Stimulated activated naive CD8-positive, alpha-beta T cell treated with anti-CD3 and anti-CD28 coated beads, Interleukin-15, Interleukin-2, amounts not matched to agents 100 U/mL and 50 U/mL, for 24 hours (primary cell): ENCODE results near the gene SRC.
"Not testable (repeated sequence)": the region's sequence is repeated elsewhere in the genome, so short reads cannot be mapped to it uniquely, and the experiment has no call there.

Source experiments
- ATAC-seq: fragments of 150-1000 bp; cut with Tn5 transposase; one replicate; pipeline ENCODE4 v1.10.0; 2021
- DNase-seq: peaks from one replicate; pipeline ENCODE4 v3.0.0; 2021

Gene SRC

GRCh38 chr20:37363221-37364012 lies 17.5 kb downstream of the SRC start:
- no peak for ATAC-seq
- DNase-seq = no peak

- DNase-seq = no peak
- ATAC-seq = no peak
These were observed 18.3 kb downstream of the SRC start for GRCh38 chr20:37364013-37364926.

DNA sequence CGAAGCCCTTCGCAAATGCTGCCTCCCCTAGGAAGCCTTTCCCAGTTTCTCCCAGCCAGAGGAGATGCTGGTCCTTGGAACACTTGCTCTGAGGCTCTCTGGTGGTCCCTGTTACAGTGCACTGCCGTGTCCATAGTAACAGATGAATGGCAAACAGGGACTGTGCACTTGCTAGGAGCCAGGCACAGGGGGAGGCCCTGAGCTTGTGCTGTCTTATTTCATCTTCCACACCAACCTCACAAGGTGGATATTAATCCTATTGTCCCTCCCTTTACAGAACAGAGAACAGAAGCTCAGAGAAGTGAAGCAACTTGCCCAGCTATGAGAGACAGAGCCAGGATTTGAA lies 19.0 kb downstream of the SRC start:
- DNase-seq = no peak
- ATAC-seq = no peak

DNA sequence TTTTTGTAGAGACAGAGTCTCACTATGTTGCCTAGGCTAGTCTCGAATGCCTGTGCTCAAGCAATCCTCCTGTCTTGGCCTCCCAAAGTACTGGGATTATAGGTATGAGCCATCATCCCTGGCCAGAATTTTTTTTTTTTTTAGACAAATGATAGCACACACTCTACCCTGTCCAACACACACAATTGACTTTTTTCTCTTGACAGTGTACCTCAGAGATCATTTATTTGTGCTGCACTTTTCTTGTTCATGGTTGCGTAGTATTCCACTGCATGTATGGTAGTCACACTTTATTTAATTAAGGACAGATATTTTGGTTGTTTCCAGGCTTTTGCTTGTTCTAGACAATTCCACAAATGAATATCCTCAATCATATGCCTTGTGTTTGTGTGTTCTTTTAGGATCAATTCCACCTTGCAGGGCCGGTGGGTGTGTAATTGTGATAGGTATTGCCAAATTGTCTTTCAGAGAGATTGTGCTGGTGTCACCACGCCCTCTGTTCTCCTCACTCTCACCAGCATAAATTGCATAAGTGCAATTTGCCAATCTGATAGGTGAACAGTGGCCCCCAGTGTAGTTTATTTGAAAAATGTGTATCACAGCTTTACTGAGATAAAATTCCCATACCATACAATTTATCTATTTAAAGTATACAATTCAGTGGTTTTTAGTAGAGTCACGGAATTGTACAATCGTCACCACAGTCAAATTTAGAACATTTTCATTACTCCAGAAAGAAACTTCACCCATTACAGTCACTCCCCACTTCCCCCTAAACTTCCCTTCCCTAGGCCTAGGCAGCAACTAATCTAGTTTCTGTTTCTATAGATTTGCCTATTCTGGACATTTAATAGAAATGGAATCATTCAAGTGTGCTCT lies 20.1 kb downstream of the SRC start:
- no peak for DNase-seq
- ATAC-seq = peak; percentile 45

DNA sequence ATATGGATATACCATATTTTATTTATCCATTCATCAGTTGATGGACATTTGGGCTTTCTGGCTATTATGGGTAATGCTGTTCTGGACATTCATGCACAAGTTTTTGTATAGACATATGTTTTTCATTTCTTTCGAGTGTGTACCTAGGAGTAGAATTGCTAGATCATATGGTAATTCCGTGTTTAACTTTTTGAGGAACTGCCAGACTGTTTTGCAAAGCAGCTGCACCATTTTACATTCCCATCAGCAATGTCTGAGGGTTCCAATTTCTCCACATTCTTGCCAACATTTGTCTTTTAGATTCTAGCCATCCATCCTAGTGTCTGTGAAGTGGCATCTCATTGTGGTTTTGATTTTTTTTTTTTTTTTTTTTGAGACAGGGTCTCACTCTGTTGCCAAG lies 20.8 kb downstream of the SRC start:
- ATAC-seq (no peak), DNase-seq (no peak)

DNA sequence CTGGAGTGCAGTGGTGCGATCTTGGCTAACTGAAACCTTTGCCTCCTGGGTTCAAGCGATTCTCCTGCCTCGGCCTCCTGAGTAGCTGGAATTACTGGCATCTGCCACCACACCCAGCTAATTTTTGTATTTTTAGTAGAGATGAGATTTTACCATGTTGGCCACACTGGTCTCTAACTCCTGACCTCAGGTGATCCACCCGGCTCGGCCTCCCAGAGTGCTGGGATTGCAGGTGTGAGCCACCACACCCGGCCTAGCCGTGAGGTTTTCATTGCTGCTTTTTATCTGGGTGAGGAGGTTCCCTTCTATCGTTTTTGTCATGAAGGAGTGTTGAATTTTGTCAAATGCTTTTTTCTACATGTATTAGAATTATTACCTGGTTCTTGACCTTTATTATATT lies 23.9 kb downstream of the SRC start:
- ATAC-seq (no peak), DNase-seq (no peak)

GRCh38 chr20:37371845-37372244 lies 25.9 kb downstream of the SRC start:
- not testable (repeated sequence) for DNase-seq, ATAC-seq

DNA sequence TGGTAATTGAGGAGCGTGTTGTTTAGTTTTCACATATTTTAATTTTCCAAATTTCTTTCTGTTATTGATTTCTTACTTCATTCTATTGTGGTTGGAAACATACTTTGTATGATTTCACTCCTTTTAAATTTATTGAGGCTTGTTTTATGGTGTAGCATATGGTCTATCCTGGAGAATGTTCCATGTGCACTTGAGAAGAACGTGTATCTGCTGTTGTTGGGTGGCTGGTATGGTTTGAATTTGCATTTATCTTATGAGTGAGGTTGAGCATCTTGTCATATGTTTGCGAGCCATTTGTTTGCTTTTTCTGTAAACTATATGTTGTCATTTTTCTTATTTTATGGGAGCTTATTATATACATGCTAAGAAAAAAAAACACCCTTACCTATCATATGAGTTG lies 26.5 kb downstream of the SRC start:
- ATAC-seq = no peak

GRCh38 chr20:37373020-37373598 lies 27.2 kb downstream of the SRC start:
- DNase-seq (no peak), ATAC-seq (no peak)

More for the DNA sequence above, 26.5 kb downstream of the SRC start:
- DNase-seq = no peak

GRCh38 chr20:37375227-37375626 lies 29.3 kb downstream of the SRC start:
- ATAC-seq = no peak
- DNase-seq = no peak

- ATAC-seq = no peak
- DNase-seq = no peak
These were observed 30.4 kb downstream of the SRC start for GRCh38 chr20:37376324-37376723.

GRCh38 chr20:37376791-37377190 lies 30.9 kb downstream of the SRC start:
- ATAC-seq (no peak), DNase-seq (no peak)

DNA sequence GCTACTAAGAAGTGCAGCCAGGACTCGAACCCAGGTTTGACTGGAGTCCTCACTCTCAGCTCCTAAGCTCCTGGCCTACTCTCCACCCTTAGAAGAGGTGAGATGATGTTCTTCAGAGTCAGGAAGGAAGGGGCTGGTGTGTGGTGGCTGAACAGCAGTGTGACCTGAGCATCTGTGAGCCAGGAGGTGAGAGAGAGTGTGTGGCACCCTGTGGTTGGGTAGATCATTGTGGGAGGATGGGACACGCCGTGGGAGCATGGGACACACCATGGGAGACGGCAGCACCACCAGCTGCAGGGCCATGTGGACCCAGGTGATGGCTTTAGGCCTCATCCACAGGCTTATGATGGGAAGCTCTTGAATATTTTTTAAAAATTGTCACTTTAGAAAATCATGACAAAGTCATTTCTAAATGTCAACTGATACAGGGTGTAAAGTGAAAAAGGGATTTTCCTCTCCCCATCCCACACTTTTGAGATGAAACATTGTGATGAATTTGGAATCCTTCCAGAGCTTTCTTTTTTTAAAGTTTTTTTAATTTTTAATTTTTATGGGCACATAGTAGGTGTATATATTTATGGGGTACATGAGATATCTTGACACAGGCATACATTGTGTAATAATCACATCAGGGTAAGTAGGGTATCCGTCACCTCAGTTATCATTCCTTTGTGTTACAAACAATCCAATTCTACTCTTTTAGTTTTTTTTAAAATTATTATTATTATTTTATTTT lies 31.6 kb downstream of the SRC start:
- DNase-seq (no peak), ATAC-seq (peak; percentile 70)

DNA sequence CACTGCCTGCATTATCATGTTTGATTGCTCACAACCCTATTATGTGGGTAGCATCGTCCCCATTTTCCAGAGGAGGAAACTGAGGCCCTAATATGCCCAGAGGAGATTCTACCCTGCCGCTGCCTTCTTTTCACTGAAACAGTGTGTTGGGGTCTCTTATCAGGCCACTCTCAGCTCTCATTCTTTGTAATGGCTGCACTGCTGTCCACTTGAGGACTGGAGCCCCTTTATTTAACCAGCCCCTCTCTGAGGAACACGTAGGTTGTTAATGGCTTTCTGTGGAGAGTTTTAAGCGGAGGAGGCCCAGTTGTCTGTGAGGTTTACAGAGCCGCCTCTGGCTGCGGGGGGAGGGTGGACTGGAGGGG lies 32.5 kb downstream of the SRC start:
- ATAC-seq (no peak), DNase-seq (no peak)

DNA sequence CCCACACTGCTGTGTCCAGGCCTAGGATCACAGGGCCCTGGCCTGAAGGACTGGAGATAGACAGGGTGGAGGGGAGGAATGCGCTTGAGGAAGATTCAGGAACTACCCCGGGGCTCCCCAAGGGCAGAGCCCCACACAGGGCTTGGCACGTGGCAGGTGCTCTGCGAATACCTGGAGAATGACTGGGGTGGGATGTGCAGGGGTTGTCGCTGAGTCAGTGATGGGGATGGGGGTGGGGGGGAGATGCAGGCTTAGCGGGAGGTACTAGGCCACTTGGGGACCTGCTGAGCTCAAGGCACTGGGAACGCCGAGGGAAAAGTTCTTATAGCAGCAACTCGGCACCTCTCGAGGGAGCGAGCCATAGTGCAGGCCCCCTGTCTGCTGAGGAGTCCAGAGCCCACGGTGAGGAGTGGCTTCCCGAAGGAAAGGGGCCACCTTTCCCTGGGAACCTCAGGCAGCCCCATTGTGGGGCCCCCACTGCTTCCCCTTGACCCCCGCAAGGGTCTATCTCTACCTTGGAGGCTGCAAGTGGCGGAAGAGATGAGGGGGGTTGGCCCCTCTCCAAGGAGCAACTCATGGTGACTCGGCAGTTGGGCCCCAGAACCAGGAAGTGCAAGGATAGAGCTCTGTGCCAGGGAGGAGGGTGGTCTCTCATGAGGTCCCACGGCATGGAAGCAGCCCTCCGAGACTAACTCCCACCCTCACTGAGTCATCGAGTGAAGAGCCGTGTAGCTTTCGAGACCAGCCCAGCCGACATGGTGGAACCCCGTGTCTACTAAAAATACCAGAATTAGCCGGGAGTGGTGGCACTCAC lies 33.1 kb downstream of the SRC start:
- ATAC-seq = no peak
- no peak for DNase-seq

DNA sequence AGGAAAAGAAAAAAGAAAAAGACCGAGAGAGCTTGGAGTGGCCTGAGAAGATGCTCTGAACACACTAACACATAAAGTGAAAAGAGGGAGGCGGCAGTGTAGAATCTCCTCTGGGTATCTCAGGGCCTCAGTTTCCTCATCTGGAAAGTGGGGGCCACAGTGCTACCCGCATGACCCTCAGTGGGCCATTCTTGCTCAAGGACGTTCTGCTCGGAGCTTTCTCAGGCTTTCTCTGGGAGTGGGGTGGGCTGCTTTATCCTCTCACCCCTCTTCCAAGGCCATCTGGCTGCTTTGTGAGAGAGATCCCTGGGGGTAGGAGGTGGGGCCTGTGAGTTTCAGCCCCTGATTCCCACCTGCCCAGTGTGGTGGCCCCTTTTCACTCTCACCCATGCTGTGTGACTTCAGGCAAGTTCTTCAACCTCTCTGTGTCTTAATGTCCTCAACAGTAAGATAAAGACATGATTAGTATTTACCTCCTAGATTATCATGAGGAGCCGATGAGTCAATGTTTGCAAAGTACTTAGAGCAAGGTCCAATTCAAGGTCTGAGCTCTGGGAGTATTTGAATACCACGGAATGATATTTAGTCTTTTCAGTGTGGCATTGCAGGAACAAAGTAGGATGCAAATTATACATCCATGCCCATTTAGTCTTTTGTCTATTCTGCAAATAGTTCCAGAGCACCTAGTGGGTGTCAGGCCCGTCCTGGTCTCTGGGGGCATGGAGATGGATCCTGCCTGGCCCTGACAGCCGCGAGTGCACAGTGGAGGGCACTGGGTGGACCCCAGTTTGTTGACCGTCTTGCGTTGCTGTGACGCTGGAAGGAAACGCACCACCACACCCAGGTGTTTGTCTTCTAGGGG lies 34.3 kb downstream of the SRC start:
- no peak for DNase-seq
- no peak for ATAC-seq

DNA sequence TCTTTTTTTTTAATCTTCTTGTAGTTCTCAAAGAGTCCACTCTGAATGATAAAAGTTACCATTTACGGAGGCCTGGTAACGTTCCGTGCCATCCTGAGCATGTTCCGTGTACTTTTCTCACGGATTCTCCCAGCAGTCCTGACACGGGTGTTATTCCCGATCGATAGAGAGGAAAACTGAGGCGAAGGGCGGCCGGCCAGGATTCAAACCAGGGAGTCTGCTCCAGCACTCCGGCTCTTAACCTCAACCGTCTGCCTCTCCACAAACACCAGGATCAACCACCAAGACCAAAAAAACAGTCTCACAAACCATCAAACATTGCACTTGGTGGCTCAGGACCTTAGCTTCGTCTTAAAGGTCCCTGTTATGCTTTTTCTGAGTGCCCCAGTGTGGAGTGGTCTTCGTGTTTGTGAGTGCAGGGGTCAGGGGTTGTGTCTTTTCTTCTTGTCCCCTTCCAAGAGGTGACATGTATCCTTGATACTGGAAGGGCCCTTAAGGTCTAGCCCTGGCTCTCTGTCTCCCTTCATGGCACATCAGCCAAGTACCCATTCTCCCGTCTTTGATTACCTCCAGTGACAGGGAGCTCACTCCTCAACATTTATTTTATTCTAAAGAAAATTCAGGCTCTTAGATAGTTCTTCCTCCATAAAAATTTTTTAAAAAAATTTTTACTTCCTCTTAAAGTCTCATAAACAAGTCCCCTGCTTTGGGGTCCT lies 35.1 kb downstream of the SRC start:
- no peak for DNase-seq

GRCh38 chr20:37381621-37382471 lies 35.9 kb downstream of the SRC start:
- no peak for DNase-seq

More for the DNA sequence above, 35.1 kb downstream of the SRC start:
- ATAC-seq = no peak

More at GRCh38 chr20:37381621-37382471, 35.9 kb downstream of the SRC start:
- no peak for ATAC-seq
